ENCODE measurements around the gene CLCN6. TPM values are rescaled to one million over a fixed set of nuclear protein-coding genes. Genes with fewer than 3 reads are reported as not detected.

The CLCN6 gene
- total and polyA plus RNA-seq, 12 donors, result 12.0 to 29.2 (median 23.5) TPM

- Histone ChIP-seq H3K27me3 (peaks cover 21% of the 10 kb centered on the region), H3K36me3 (replicated peaks in 1 of 2) (no peaks in the 10 kb centered on the region), H3K4me1 (replicated peaks in 1 of 2) (no peaks in the 10 kb centered on the region), H3K9me3 (replicated peaks in 1 of 3) (no peaks in the 10 kb centered on the region), H3K4me3 (no peak overlapping the region), H3K27ac (no peak overlapping the region)
- TF ChIP-seq CTCF (IDR thresholded peaks at IDR 0.05) (no peak), POLR2A (IDR thresholded peaks at IDR 0.05) (no peak)
- DNase-seq, result no peak
- intact Hi-C loops (cut with DNase I), result no loop called here
- 32 to 47% (median 38%) methylated on average over 8 of the region's 8 CpGs for WGBS, 4 donors
Observed at GRCh38 chr1:11854519-11854918, 48.5 kb downstream of the CLCN6 start.

DNA sequence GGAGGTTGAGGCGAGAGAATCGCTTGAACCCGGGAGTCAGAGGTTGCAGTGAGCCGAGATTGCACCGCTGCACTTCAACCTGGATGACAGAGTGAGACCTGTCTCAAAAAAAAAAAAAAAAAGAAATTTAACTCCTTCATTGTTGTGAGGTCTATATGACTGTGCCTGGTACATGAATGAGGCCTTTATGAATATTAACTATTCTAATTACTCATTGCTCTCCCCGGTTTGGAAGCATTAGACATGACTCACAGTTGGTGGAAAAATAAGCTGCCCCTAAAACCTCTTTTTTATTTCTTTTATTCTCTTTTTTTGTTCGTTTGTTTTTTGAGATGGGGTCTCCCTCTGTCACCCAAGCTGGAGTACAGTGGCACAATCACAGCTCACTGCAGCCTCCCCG is 49.4 kb downstream of the CLCN6 start:
- Histone ChIP-seq H3K4me3 (no peak overlapping the region), H3K36me3 (replicated peaks in 1 of 2) (no peaks in the 10 kb centered on the region), H3K4me1 (replicated peaks in 1 of 2) (no peaks in the 10 kb centered on the region), H3K27me3 (peaks cover 26% of the 10 kb centered on the region), H3K9me3 (replicated peaks in 1 of 3) (no peaks in the 10 kb centered on the region), H3K27ac (no peak overlapping the region)
- 64 to 81% (median 68%) methylated on average over 8 of the region's 8 CpGs for WGBS, 4 donors
- intact Hi-C loops (cut with DNase I), result no loop called here
- no peak for DNase-seq
- TF ChIP-seq POLR2A (IDR thresholded peaks at IDR 0.05), result no peak
- no peak for TF ChIP-seq CTCF (IDR thresholded peaks at IDR 0.05)

DNA sequence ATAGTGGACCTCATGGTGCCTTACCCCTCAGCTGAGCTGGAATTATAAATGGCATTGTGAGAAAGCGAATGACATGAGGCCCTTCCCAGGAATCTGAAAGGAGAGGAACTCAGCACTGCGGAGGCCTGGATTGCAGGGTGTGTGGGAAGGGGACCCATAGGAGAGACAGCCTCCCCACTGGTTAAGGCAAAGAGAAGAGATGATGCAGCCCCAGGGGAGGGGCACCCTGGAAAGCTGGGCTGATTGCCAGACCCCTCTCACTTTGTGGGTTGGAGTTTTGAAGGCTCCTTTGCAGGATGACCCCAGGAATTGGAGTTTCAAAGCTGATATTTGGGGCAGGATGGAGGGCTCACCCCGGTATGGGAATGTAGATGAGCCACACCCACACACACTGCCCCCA is 50.7 kb downstream of the CLCN6 start:
- peaks cover 26% of the 10 kb centered on the region for H3K27me3 ChIP-seq
- intact Hi-C loops (cut with DNase I), result no loop called here
- DNase-seq, result no peak
- H3K27ac ChIP-seq, result no peak overlapping the region
- H3K36me3 ChIP-seq (replicated peaks in 1 of 2), result no peaks in the 10 kb centered on the region
- TF ChIP-seq POLR2A (IDR thresholded peaks at IDR 0.05) (no peak), CTCF (IDR thresholded peaks at IDR 0.05) (no peak)
- WGBS, 4 donors, result 50 to 59% (median 55%) methylated on average over 3 of the region's 3 CpGs
- H3K4me3 ChIP-seq, result no peak overlapping the region
- H3K4me1 ChIP-seq (replicated peaks in 1 of 2), result no peaks in the 10 kb centered on the region
- no peaks in the 10 kb centered on the region for H3K9me3 ChIP-seq (replicated peaks in 1 of 3)

GRCh38 chr1:11857164-11857851 is 51.3 kb downstream of the CLCN6 start:
- Histone ChIP-seq H3K4me1 (replicated peaks in 1 of 2) (no peaks in the 10 kb centered on the region), H3K27me3 (peaks cover 26% of the 10 kb centered on the region), H3K9me3 (replicated peaks in 1 of 3) (no peaks in the 10 kb centered on the region), H3K36me3 (replicated peaks in 1 of 2) (no peaks in the 10 kb centered on the region), H3K27ac (no peak overlapping the region), H3K4me3 (no peak overlapping the region)
- intact Hi-C loops (cut with DNase I), result no loop called here
- WGBS, 4 donors, result 33 to 45% (median 39%) methylated on average over 10 of the region's 10 CpGs
- TF ChIP-seq POLR2A (IDR thresholded peaks at IDR 0.05) (no peak), CTCF (IDR thresholded peaks at IDR 0.05) (no peak)
- no peak for DNase-seq

Measured in adrenal gland (tissue), 12 donors.